Activated CD4-positive, alpha-beta memory T cell treated with anti-CD3 and anti-CD28 coated beads, Interleukin-2, amount 10 ng/mL, durations not matched to agents 7 days and 5 days (primary cell): ENCODE measurements around the gene SLCO2B1. TPM values are rescaled to one million over a fixed set of nuclear protein-coding genes. Genes with fewer than 3 reads are reported as not detected.

ENCODE experiments used
- CTCF ChIA-PET: fragments of 350-600 bp; sonication (Branson Sonifier 250); formaldehyde crosslinking; loops from one replicate; lab custom pipeline; 2021; ENCODE audit warnings: antibody characterized with exemption, inconsistent platforms; lab: Charles Lee
- POLR2A ChIA-PET: fragments of 350-600 bp; sonication (Branson Sonifier 250); formaldehyde crosslinking; loops from one replicate; lab custom pipeline; 2021; ENCODE audit warnings: antibody characterized with exemption; lab: Charles Lee
- DNase-seq: peaks from one replicate; pipeline ENCODE4 v3.0.0-alpha.2; 2020
- H3K27ac Mint-ChIP-seq: one replicate; pipeline ENCODE4 v1.8.0; 2021; ENCODE audit warnings: mild to moderate bottlenecking, mixed read lengths
- H3K27me3 Mint-ChIP-seq: one replicate; pipeline ENCODE4 v1.8.0; 2021; ENCODE audit warnings: mixed read lengths
- H3K36me3 Mint-ChIP-seq: one replicate; pipeline ENCODE4 v1.8.0; 2021; ENCODE audit warnings: low read depth, mixed read lengths
- H3K4me1 Mint-ChIP-seq: one replicate; pipeline ENCODE4 v1.8.0; 2021; ENCODE audit warnings: mixed read lengths
- H3K4me3 Mint-ChIP-seq: one replicate; pipeline ENCODE4 v1.8.0; 2021; ENCODE audit warnings: mild to moderate bottlenecking, mixed read lengths
- H3K9me3 Mint-ChIP-seq: one replicate; pipeline ENCODE4 v1.8.0; 2021; ENCODE audit warnings: mixed read lengths
- total RNA-seq, 2 experiments: library from RNA; stranded (reverse); gene quantifications; one replicate each; pipeline ENCODE4 v1.2.3, GENCODE V29; 2021

The SLCO2B1 gene
- total RNA-seq, 2 experiments from 2014 or later = 0.23 to 0.30 TPM

GRCh38 chr11:75219869-75220268, 69.0 kb downstream of the SLCO2B1 start:
- Mint-ChIP-seq H3K4me1 (no peaks in the 10 kb centered on the region), H3K27ac (no peak overlapping the region), H3K27me3 (peaks cover 21% of the 10 kb centered on the region), H3K36me3 (no peaks in the 10 kb centered on the region), H3K4me3 (no peak overlapping the region), H3K9me3 (no peaks in the 10 kb centered on the region)
- DNase-seq = no peak
- ChIA-PET CTCF (interaction anchor here (1.0 to 3.4 kb wide), 5 partner anchors 15 to 79 kb away, joined by 3 to 10 read pairs (median 3); no protein-coding TSS in a partner anchor), POLR2A (no interaction called here)

- Mint-ChIP-seq H3K4me3 (no peak overlapping the region), H3K4me1 (no peaks in the 10 kb centered on the region), H3K36me3 (no peaks in the 10 kb centered on the region), H3K9me3 (no peaks in the 10 kb centered on the region), H3K27ac (no peak overlapping the region), H3K27me3 (peaks cover 4% of the 10 kb centered on the region)
- CTCF ChIA-PET = interaction anchor here (0.5 to 1.2 kb wide), 5 partner anchors 9 to 86 kb away, joined by 3 to 6 read pairs (median 3); no protein-coding TSS in a partner anchor
- no peak for DNase-seq
- POLR2A ChIA-PET = no interaction called here
These were observed 73.2 kb downstream of the SLCO2B1 start for GRCh38 chr11:75223954-75224643.

GRCh38 chr11:75225794-75226193, 74.9 kb downstream of the SLCO2B1 start:
- no peak for DNase-seq
- Mint-ChIP-seq H3K27ac (no peak overlapping the region), H3K36me3 (no peaks in the 10 kb centered on the region), H3K4me1 (no peaks in the 10 kb centered on the region), H3K4me3 (no peak overlapping the region), H3K27me3 (peaks cover 2% of the 10 kb centered on the region), H3K9me3 (no peaks in the 10 kb centered on the region)
- POLR2A ChIA-PET = no interaction called here
- CTCF ChIA-PET = interaction anchor here (1.3 to 2.7 kb wide), 2 partner anchors 21 to 23 kb away, joined by 3 to 9 read pairs; no protein-coding TSS in a partner anchor

DNA sequence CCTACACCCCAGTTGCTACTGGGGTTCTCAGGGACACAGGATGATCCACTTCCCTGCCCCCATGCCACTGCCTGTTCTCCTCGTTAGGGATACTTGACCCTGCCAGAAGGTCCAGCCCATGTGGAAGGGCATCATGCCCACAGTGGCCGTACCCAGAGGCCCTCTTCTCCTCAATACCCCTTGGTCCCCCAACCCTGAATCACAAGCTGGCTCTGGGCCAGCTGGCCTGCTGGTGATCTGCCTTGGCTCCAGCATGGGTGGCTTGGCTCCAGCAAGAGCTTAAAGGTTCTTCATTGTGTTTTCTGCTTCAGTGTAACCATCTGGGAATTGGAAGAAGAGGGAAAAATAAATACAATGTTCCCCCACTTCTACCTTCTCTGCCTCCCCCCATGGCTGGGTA, 78.6 kb downstream of the SLCO2B1 start:
- H3K4me3 Mint-ChIP-seq = no peak overlapping the region
- H3K4me1 Mint-ChIP-seq = no peaks in the 10 kb centered on the region
- H3K9me3 Mint-ChIP-seq = no peaks in the 10 kb centered on the region
- H3K27ac Mint-ChIP-seq = no peak overlapping the region
- ChIA-PET POLR2A (no interaction called here), CTCF (interaction anchor here (1.3 kb wide), 1 partner anchor 19 kb away, joined by 4 read pairs; no protein-coding TSS in a partner anchor)
- H3K36me3 Mint-ChIP-seq = no peaks in the 10 kb centered on the region
- peaks cover 5% of the 10 kb centered on the region for H3K27me3 Mint-ChIP-seq
- no peak for DNase-seq

GRCh38 chr11:75230621-75231020, 79.7 kb downstream of the SLCO2B1 start:
- ChIA-PET POLR2A (no interaction called here), CTCF (no interaction called here)
- H3K4me1 Mint-ChIP-seq = no peaks in the 10 kb centered on the region

GRCh38 chr11:75233754-75234172, 82.9 kb downstream of the SLCO2B1 start:
- Mint-ChIP-seq H3K27ac (no peak overlapping the region), H3K4me3 (no peak overlapping the region), H3K27me3 (peaks cover 19% of the 10 kb centered on the region), H3K4me1 (no peaks in the 10 kb centered on the region), H3K9me3 (no peaks in the 10 kb centered on the region), H3K36me3 (no peaks in the 10 kb centered on the region)
- CTCF ChIA-PET = interaction anchor here (1.3 kb wide), 1 partner anchor 93 kb away, joined by 6 read pairs; no protein-coding TSS in a partner anchor
- DNase-seq = peak; percentile 38
- POLR2A ChIA-PET = no interaction called here

More at GRCh38 chr11:75230621-75231020, 79.7 kb downstream of the SLCO2B1 start:
- Mint-ChIP-seq H3K27ac (no peak overlapping the region), H3K9me3 (no peaks in the 10 kb centered on the region), H3K36me3 (no peaks in the 10 kb centered on the region), H3K27me3 (peaks cover 8% of the 10 kb centered on the region), H3K4me3 (no peak overlapping the region)
- DNase-seq = no peak

DNA sequence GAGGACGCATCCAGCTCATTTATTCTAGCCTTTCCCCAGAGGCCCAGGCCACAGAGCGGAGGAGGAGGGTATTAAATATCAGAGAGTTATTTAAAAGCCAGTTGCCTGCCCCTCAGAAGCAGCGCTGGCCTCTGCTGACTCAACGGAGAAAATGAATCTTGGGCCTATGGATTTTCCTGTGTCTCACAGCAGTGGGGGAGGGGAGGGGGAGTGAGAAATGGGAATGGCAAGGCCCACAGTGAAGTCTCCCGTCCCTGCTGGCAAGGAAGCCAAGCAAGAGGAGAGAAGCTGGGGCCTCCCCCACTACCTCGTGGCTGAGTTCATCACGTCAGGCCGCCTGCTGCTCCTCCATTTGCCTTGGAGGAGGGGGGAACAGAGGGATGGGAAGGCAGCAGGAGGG, 85.2 kb downstream of the SLCO2B1 start:
- H3K27me3 Mint-ChIP-seq = peaks cover 34% of the 10 kb centered on the region
- POLR2A ChIA-PET = no interaction called here
- H3K36me3 Mint-ChIP-seq = no peaks in the 10 kb centered on the region
- H3K9me3 Mint-ChIP-seq = no peaks in the 10 kb centered on the region
- CTCF ChIA-PET = no interaction called here
- peaks cover 4% of the 10 kb centered on the region for H3K4me1 Mint-ChIP-seq
- no peak overlapping the region for H3K4me3 Mint-ChIP-seq
- no peak for DNase-seq
- H3K27ac Mint-ChIP-seq = no peak overlapping the region

DNA sequence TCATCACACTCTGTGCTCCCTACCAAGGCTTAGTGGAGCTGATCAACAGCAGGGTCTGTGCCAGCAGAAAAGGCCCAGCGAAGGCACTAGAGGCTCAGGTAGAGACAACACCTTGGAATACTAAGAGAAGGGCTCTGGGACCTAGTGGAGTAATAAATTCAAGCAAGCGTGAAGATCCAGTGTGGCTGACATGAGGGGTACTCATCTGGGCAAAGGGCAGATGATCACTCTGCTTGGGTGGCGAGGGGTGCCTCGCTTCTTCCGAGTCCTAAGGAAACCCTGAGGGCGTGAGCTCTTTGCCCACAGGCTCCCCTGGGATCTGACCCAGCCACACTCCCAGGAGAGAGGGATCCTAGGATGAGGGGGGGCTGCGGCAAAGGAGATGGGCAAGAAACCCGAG, 86.1 kb downstream of the SLCO2B1 start:
- Mint-ChIP-seq H3K27ac (no peak overlapping the region), H3K4me3 (no peak overlapping the region), H3K36me3 (no peaks in the 10 kb centered on the region), H3K4me1 (peaks cover 4% of the 10 kb centered on the region), H3K27me3 (peaks cover 36% of the 10 kb centered on the region), H3K9me3 (no peaks in the 10 kb centered on the region)
- ChIA-PET POLR2A (no interaction called here), CTCF (interaction anchor here (1.0 to 1.7 kb wide), 2 partner anchors 12 to 96 kb away, joined by 3 to 8 read pairs; no protein-coding TSS in a partner anchor)
- DNase-seq = no peak

GRCh38 chr11:75238595-75239440, 87.9 kb downstream of the SLCO2B1 start:
- no peak for DNase-seq
- H3K36me3 Mint-ChIP-seq = no peaks in the 10 kb centered on the region
- H3K27ac Mint-ChIP-seq = no peak overlapping the region
- ChIA-PET POLR2A (no interaction called here), CTCF (interaction anchor here (0.9 to 14.8 kb wide), 4 partner anchors 8 to 97 kb away, joined by 6 to 442 read pairs (median 16); no protein-coding TSS in a partner anchor)
- H3K4me3 Mint-ChIP-seq = peak overlapping the region; percentile 55
- H3K4me1 Mint-ChIP-seq = peaks cover 10% of the 10 kb centered on the region
- H3K9me3 Mint-ChIP-seq = no peaks in the 10 kb centered on the region
- peaks cover 53% of the 10 kb centered on the region for H3K27me3 Mint-ChIP-seq

- POLR2A ChIA-PET = interaction anchor here (1.5 kb wide), 1 partner anchor 26 kb away, joined by 3 read pairs; no protein-coding TSS in a partner anchor
- no peak for DNase-seq
These were observed 88.8 kb downstream of the SLCO2B1 start for GRCh38 chr11:75239531-75240290.

GRCh38 chr11:75240311-75241035, 89.6 kb downstream of the SLCO2B1 start, which contains the start of gene TPBGL:
TPBGL (plus strand) TSS chr11:75240774; CDS start chr11:75241050, 276 bp downstream.
- H3K27me3 Mint-ChIP-seq = peaks cover 64% of the 10 kb centered on the region
- H3K9me3 Mint-ChIP-seq = no peaks in the 10 kb centered on the region
- DNase-seq = peak; percentile 16
- no peaks in the 10 kb centered on the region for H3K36me3 Mint-ChIP-seq
- ChIA-PET CTCF (interaction anchor here (0.6 to 14.8 kb wide), 20 partner anchors 12 to 748 kb away, joined by 3 to 442 read pairs (median 4); partner anchors contain the start of gene SLCO2B1), POLR2A (interaction anchor here (1.2 to 3.0 kb wide), 5 partner anchors 15 to 98 kb away, joined by 3 to 26 read pairs (median 3); no protein-coding TSS in a partner anchor)
- peak within 1 kb of the TSS; percentile 55 for H3K4me3 Mint-ChIP-seq
- H3K27ac Mint-ChIP-seq = no peak within 1 kb of the TSS
- peaks cover 10% of the 10 kb centered on the region for H3K4me1 Mint-ChIP-seq

More at GRCh38 chr11:75239531-75240290, 88.8 kb downstream of the SLCO2B1 start:
- Mint-ChIP-seq H3K4me1 (peaks cover 10% of the 10 kb centered on the region), H3K4me3 (peak overlapping the region; percentile 55), H3K27ac (no peak overlapping the region), H3K9me3 (no peaks in the 10 kb centered on the region), H3K36me3 (no peaks in the 10 kb centered on the region), H3K27me3 (peaks cover 57% of the 10 kb centered on the region)
- CTCF ChIA-PET = interaction anchor here (0.9 to 14.8 kb wide), 7 partner anchors 9 to 313 kb away, joined by 3 to 442 read pairs (median 22); no protein-coding TSS in a partner anchor
